ENCODE data around the gene ACSS3.

GRCh38 chr12:81196595-81196994, 118.7 kb downstream of the ACSS3 start:
- TF ChIP-seq POLR2AphosphoS5 (IDR thresholded peaks at IDR 0.05) (no peak), CTCF (IDR thresholded peaks at IDR 0.05) (no peak), POLR2A (IDR thresholded peaks at IDR 0.05) (no peak)

Data from breast epithelium (tissue), 3 donors.